Stimulated activated memory B cell treated with anti-CD40 and anti-IgM and Interleukin-4, amounts not matched to agents 10 μg/mL and 1 μg/mL and 100 μg/mL, for 72 hours (primary cell): Measurements from ENCODE around the gene POSTN.

Experiments
- ATAC-seq: fragments of 150-1000 bp; cut with Tn5 transposase; 2 replicates; pipeline ENCODE4 v1.10.0; 2021
- H3K27ac Mint-ChIP-seq: one replicate; pipeline ENCODE4 v1.8.0; 2022; ENCODE audit warnings: mild to moderate bottlenecking, mixed read lengths
- H3K27me3 Mint-ChIP-seq: one replicate; pipeline ENCODE4 v1.8.0; 2022; ENCODE audit warnings: mixed read lengths
- H3K36me3 Mint-ChIP-seq: one replicate; pipeline ENCODE4 v1.8.0; 2022; ENCODE audit warnings: mixed read lengths
- H3K4me1 Mint-ChIP-seq: one replicate; pipeline ENCODE4 v1.8.0; 2022; ENCODE audit warnings: mixed read lengths
- H3K4me3 Mint-ChIP-seq: one replicate; pipeline ENCODE4 v1.8.0; 2022; ENCODE audit warnings: mild to moderate bottlenecking, moderate library complexity, mixed read lengths
- H3K9me3 Mint-ChIP-seq: one replicate; pipeline ENCODE4 v1.8.0; 2022; ENCODE audit warnings: mixed read lengths

Gene POSTN, protein sequence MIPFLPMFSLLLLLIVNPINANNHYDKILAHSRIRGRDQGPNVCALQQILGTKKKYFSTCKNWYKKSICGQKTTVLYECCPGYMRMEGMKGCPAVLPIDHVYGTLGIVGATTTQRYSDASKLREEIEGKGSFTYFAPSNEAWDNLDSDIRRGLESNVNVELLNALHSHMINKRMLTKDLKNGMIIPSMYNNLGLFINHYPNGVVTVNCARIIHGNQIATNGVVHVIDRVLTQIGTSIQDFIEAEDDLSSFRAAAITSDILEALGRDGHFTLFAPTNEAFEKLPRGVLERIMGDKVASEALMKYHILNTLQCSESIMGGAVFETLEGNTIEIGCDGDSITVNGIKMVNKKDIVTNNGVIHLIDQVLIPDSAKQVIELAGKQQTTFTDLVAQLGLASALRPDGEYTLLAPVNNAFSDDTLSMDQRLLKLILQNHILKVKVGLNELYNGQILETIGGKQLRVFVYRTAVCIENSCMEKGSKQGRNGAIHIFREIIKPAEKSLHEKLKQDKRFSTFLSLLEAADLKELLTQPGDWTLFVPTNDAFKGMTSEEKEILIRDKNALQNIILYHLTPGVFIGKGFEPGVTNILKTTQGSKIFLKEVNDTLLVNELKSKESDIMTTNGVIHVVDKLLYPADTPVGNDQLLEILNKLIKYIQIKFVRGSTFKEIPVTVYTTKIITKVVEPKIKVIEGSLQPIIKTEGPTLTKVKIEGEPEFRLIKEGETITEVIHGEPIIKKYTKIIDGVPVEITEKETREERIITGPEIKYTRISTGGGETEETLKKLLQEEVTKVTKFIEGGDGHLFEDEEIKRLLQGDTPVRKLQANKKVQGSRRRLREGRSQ

DNA sequence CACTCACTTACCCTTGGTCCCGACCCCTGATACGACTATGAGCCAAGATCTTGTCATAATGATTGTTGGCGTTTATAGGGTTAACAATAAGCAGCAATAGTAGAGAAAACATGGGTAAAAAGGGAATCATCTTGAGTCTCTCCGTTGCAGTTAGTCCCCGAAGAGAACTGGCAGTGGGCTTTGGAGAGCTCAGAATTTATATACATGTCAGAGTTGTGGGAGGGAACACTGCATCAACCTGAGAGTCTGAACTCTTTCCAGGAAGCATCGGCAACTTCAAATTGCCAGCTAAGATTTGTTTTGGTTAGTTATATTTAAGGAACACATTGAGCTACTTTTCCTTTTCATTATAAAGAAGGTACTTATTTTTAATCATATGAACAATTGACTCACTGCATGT lies at the start of gene POSTN:
Gene POSTN (minus strand): TSS at position 172 of the 400 bp plus-strand sequence. CDS start 42 bp downstream, at position 130.
- Mint-ChIP-seq H3K27ac (no peak within 1 kb of the TSS), H3K4me1 (no peaks in the 10 kb centered on the region), H3K27me3 (no peaks in the 10 kb centered on the region), H3K4me3 (no peak within 1 kb of the TSS), H3K36me3 (no peaks in the 10 kb centered on the region), H3K9me3 (no peaks in the 10 kb centered on the region)
- no peak for ATAC-seq

DNA sequence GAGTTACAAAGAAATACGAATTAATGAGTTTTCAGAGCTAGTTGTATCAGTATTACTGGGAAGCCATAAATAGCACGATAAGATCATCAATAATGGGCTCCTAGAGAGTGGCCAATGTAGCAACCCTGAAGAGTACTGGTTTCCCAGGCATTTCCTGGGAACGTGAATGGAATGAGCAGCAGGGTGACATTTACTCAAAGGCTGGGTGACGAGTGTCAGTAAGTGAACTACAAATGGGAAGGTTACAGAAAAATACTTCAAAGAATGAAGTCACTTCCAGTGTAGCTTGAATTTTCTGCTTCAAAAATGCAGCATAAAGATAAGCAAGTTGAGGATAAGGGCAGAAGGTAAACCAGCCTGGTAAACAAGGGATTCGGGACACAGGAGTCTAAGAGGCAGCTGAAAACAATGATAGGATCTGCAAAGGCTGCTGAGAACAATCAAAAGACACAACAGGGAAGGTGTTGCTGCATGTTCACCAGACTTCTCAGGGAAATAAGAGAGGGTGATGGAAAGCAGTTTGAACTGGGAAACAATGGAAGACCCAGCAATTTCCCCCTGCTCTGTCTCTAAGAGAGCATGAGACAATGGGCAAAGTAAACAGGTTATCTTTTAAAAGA lies 48.6 kb upstream of the POSTN start:
- Mint-ChIP-seq H3K27me3 (no peaks in the 10 kb centered on the region), H3K27ac (no peak overlapping the region), H3K9me3 (no peaks in the 10 kb centered on the region), H3K4me1 (no peaks in the 10 kb centered on the region), H3K4me3 (no peak overlapping the region), H3K36me3 (no peaks in the 10 kb centered on the region)
- no peak for ATAC-seq

DNA sequence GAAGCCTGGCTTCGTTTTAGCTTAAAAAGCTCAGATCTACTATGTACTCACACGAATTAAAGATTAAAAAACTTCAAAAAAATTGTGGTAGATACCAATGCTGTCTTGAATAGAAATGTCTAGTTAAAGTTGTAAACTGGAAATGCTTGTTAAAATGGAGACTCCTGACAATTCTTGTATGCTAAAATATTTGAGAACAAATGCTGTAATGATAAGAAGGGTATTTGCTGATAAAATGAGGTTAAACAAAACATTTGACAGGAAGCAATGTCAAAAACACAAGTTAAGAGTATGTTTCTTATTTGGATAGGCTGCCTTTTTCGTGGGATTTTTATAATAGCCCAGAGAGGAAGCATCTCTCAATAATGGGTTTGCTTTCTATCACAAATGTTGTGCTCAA lies 48.0 kb upstream of the POSTN start:
- H3K4me1 Mint-ChIP-seq, result no peaks in the 10 kb centered on the region
- no peaks in the 10 kb centered on the region for H3K9me3 Mint-ChIP-seq
- H3K27me3 Mint-ChIP-seq, result no peaks in the 10 kb centered on the region
- no peak overlapping the region for H3K4me3 Mint-ChIP-seq
- no peak overlapping the region for H3K27ac Mint-ChIP-seq
- no peak for ATAC-seq
- no peaks in the 10 kb centered on the region for H3K36me3 Mint-ChIP-seq

DNA sequence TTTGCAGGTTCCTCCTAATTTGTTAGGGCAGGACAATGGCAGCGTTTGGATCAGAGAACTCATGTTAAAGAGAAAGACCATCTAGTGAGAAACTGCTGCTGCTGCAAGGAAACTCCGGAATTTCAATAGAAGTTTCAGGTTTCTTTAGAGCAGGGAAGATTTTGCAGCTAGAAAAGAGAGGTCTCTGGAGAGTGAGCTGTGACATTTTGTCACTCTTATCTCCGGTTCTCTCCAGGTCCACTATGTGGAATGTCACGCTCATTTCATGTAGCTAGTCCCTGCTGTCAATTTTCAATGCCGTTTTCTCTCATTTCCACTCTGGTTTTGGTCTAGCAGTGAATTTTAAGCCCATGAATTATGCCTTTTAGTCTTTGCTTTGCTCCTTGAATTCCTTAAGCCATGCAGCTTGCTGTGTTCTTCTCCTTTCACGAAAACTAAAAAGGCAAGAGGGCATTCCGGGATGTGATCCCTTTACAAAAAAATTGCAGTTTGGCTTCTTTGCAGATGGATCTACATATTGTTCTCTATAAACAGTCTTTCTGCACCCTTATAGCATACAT lies 46.7 kb upstream of the POSTN start:
- Mint-ChIP-seq H3K4me3 (no peak overlapping the region), H3K27me3 (no peaks in the 10 kb centered on the region), H3K9me3 (no peaks in the 10 kb centered on the region), H3K36me3 (no peaks in the 10 kb centered on the region), H3K27ac (no peak overlapping the region), H3K4me1 (no peaks in the 10 kb centered on the region)
- no peak for ATAC-seq

DNA sequence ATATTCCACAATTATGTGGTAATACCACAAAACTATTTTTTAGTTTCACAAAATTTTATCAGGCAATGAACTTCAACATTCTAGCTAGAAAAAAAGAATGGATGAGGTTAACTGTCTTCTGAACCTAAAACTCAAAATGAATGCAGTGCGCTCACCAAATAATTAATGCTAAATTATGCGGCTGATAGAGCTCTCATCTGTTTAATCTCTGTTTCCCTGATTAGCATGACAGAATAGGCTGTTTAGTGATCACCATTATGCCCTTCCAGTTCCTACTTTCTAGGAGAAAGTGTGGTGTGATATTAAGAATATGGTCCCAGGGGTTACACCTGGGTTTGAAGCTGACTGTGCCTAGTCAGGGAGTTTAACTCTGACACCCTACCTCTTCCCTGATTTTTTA lies 42.8 kb upstream of the POSTN start:
- no peaks in the 10 kb centered on the region for H3K36me3 Mint-ChIP-seq
- H3K4me3 Mint-ChIP-seq, result no peak overlapping the region
- H3K27me3 Mint-ChIP-seq, result no peaks in the 10 kb centered on the region
- no peak for ATAC-seq
- H3K27ac Mint-ChIP-seq, result no peak overlapping the region
- H3K9me3 Mint-ChIP-seq, result no peaks in the 10 kb centered on the region
- no peaks in the 10 kb centered on the region for H3K4me1 Mint-ChIP-seq

DNA sequence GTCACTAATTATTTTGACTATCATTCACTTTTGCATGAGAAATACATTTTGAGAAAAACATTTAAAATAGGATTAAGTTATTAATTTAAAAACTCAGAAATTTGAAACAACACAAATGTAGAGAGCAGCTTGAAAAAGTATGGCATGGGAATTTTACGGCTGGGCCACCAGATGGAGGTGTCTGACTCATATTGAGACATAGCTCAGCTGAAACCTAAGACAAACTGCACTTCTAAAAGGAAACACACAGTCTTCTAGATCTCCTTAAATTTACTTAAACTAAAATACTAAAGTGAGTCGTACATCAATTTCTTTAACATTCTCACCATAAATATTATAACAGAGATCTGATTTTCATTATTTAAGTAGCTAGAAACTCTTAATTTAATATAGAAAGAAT lies 41.9 kb upstream of the POSTN start:
- H3K4me1 Mint-ChIP-seq, result no peaks in the 10 kb centered on the region

DNA sequence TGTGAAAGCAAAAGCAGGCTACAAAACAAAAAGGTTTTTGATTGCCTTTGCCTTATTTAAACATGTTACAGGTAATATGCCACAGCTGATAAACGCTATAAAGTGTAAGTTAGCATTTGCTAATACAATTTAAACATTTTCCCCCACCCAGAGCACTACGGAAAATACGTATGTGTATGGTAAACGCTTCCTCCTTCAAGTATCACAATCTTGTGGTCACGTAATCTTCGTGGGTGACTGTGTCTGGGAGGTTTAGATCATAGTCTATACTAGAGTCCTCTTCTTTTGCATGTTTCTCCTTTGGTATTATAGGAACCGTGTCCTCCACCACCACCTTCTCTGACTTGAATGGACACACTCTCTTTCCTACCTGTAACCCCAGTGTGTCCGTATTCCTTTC lies 38.1 kb upstream of the POSTN start:
- H3K4me1 Mint-ChIP-seq, result no peaks in the 10 kb centered on the region
- H3K9me3 Mint-ChIP-seq, result no peaks in the 10 kb centered on the region
- no peak for ATAC-seq
- H3K27ac Mint-ChIP-seq, result no peak overlapping the region
- H3K27me3 Mint-ChIP-seq, result no peaks in the 10 kb centered on the region
- no peak overlapping the region for H3K4me3 Mint-ChIP-seq
- H3K36me3 Mint-ChIP-seq, result no peaks in the 10 kb centered on the region

More for the DNA sequence above, 41.9 kb upstream of the POSTN start:
- no peaks in the 10 kb centered on the region for H3K36me3 Mint-ChIP-seq
- no peak for ATAC-seq
- no peak overlapping the region for H3K27ac Mint-ChIP-seq
- no peak overlapping the region for H3K4me3 Mint-ChIP-seq
- H3K9me3 Mint-ChIP-seq, result no peaks in the 10 kb centered on the region
- H3K27me3 Mint-ChIP-seq, result no peaks in the 10 kb centered on the region

DNA sequence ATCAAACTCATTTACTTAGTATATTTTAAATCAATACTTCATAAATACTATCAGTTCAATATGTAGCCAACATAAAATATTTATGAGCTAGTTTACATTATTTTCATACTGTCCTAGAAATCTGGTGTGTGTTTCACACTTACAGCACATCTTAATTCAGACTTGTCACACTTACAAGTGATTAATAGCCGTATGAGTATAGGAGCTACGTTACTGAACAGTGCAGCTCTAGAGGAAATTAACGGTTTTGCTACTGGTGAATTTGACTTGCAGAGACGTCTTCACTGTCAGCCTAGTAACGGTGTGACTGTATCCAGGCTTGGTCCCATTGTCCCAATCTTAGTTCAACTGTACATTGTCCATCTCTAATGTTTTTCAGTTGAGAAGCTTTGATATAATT lies 33.7 kb upstream of the POSTN start:
- Mint-ChIP-seq H3K36me3 (no peaks in the 10 kb centered on the region), H3K9me3 (no peaks in the 10 kb centered on the region), H3K4me3 (no peak overlapping the region), H3K4me1 (no peaks in the 10 kb centered on the region), H3K27ac (no peak overlapping the region), H3K27me3 (no peaks in the 10 kb centered on the region)
- no peak for ATAC-seq

DNA sequence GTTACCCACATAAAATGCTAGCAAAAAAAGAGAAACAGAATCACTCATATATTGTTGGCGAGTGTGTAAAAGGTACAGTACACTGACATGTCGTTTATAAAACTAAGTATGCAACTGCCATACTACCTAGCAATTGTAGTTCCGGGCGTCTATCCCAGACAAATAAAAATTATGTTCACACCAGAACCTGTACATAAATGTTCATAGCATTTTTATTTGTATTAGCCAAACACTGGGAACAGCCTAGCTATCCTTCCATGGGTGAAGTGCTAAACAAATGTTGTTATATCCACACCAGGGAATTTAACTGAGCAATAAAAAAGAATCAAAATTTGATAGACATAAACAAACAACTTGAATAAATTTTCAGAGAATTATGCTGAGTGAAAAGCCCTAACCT lies 28.9 kb upstream of the POSTN start:
- H3K27ac Mint-ChIP-seq, result no peak overlapping the region
- no peaks in the 10 kb centered on the region for H3K4me1 Mint-ChIP-seq
- no peak for ATAC-seq
- H3K27me3 Mint-ChIP-seq, result no peaks in the 10 kb centered on the region
- no peak overlapping the region for H3K4me3 Mint-ChIP-seq
- H3K36me3 Mint-ChIP-seq, result no peaks in the 10 kb centered on the region
- no peaks in the 10 kb centered on the region for H3K9me3 Mint-ChIP-seq

DNA sequence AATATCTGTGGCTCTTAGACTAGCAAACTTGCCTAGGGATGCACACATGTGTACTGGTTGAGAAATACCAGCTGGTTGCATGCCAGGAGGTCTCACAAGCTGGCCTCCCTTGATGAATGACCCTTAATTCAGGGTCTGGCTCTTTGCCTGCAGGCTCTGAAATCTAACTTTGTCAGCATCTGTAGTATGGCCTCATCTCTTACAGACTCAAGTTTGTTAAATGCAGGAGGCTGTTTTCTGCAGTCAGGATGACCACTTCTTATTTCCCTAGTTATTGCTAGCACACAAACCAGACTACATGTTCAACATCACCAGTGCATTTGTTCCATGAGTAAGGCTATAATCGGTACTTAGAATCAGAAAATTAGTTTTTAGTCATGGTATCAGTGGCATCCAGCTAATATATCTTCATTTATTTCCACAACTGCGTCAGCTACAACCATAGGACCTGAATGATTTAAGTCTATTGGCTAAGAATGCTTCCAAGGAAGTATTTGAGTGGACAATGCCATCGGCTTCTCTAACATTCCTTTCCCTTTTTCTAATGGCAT lies 23.3 kb upstream of the POSTN start:
- H3K27me3 Mint-ChIP-seq, result no peaks in the 10 kb centered on the region
- H3K36me3 Mint-ChIP-seq, result no peaks in the 10 kb centered on the region
- no peaks in the 10 kb centered on the region for H3K9me3 Mint-ChIP-seq
- ATAC-seq, result no peak
- no peak overlapping the region for H3K27ac Mint-ChIP-seq
- H3K4me1 Mint-ChIP-seq, result no peaks in the 10 kb centered on the region
- no peak overlapping the region for H3K4me3 Mint-ChIP-seq

DNA sequence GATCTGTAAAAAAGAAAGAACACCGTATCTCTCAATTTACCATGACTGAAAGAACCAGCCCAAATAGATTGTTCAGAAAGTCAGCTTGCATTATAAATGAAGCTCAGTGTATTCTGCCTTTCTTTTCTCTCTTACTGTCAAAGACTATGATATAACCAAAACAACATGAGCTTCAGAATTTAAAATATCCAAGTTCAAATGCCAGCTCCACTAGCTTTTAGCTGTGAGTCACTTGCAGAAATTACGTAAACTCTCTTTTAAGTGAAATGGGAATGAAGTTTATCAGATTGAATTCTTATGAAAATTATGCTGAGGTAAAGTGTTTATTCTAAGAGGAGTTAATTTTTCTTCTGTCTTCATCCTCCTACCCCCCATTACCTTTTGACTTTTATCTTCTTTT lies 20.0 kb upstream of the POSTN start:
- H3K27ac Mint-ChIP-seq, result no peak overlapping the region
- H3K4me1 Mint-ChIP-seq, result no peaks in the 10 kb centered on the region
- H3K27me3 Mint-ChIP-seq, result no peaks in the 10 kb centered on the region
- ATAC-seq, result no peak
- H3K4me3 Mint-ChIP-seq, result no peak overlapping the region
- no peaks in the 10 kb centered on the region for H3K36me3 Mint-ChIP-seq
- H3K9me3 Mint-ChIP-seq, result no peaks in the 10 kb centered on the region

DNA sequence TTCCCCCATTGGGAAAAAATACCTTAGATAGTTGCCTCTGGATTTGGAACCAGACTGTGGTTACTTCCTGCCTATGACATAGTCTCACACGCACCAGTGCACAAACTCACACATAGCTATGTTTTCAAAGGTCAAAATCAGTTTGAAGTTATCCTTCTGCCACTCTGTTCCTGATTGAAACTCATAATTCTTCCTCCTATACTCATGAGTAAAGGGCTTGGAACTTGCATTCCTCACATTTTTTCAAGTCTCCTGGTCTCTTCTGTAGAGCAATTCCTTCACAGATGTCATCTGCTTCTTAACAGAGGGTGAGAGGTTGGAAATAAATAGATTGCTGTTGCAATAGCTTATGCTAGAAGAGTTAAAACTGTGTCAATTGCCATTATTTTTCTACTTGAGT lies 18.6 kb upstream of the POSTN start:
- no peaks in the 10 kb centered on the region for H3K36me3 Mint-ChIP-seq
- no peak overlapping the region for H3K27ac Mint-ChIP-seq
- H3K4me1 Mint-ChIP-seq, result no peaks in the 10 kb centered on the region
- no peaks in the 10 kb centered on the region for H3K9me3 Mint-ChIP-seq
- H3K27me3 Mint-ChIP-seq, result no peaks in the 10 kb centered on the region
- H3K4me3 Mint-ChIP-seq, result no peak overlapping the region
- no peak for ATAC-seq

DNA sequence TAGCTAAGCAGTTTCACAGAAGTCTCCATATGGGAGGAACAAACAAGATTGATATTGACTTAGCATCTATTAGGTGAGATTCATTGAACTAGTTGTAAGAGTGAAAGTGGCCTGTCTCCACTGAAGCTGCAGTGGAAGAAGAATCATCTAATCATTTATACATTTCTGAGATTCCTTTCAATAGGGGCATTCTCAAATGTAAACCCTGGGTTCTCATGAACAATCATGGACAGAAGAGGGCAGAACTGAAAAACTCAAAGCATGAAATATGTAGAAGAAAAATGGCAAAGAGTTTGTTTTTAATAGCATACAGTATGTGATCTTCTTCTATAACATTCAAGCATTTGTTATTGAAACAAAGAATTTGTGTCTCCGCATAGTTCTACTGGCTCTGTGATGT lies 17.6 kb upstream of the POSTN start:
- no peak for ATAC-seq
- H3K27me3 Mint-ChIP-seq, result no peaks in the 10 kb centered on the region
- H3K27ac Mint-ChIP-seq, result no peak overlapping the region
- no peak overlapping the region for H3K4me3 Mint-ChIP-seq
- H3K4me1 Mint-ChIP-seq, result no peaks in the 10 kb centered on the region
- H3K36me3 Mint-ChIP-seq, result no peaks in the 10 kb centered on the region
- H3K9me3 Mint-ChIP-seq, result no peaks in the 10 kb centered on the region

DNA sequence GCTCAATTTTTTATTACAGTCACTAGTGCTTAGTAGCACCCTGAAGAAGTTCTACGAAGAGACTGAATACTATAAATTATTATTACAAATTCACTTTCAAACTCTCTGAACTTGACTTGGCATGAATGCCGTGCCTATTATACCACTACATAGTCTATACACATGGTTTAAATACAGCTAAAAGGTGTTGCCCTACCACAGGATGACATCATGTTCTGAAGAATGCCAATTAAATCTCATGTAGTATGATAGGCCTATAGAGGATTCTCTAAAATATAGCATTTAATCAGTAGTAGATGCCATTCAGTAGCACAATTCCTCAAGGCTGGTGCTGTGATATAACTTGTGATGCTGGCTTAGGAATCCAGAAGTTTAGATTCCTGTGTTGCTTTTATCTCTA lies 16.7 kb upstream of the POSTN start:
- H3K4me1 Mint-ChIP-seq, result no peaks in the 10 kb centered on the region
- no peak for ATAC-seq
- H3K27me3 Mint-ChIP-seq, result no peaks in the 10 kb centered on the region

DNA sequence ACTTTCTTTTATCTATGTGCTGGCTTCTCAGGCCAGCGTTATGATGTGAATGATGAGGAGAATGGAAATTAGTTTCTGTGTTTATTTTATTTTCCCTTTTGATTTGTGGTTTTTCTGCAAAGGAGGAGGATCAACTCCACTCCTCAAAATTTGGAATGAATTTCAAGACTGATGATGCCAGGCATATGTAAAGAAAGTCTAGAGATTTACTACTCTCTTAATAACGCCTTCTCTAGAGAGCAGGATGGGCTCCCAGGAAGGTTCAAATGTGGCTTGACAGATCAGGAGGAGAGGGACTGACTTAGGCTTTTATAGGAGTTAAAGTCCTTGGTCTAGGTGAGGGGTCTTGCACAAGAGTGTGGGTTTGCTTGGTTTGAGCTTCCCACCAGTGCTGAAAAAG lies 15.1 kb upstream of the POSTN start:
- no peaks in the 10 kb centered on the region for H3K27me3 Mint-ChIP-seq
- H3K9me3 Mint-ChIP-seq, result no peaks in the 10 kb centered on the region
- H3K4me1 Mint-ChIP-seq, result no peaks in the 10 kb centered on the region
- no peak for ATAC-seq
- H3K36me3 Mint-ChIP-seq, result no peaks in the 10 kb centered on the region
- no peak overlapping the region for H3K27ac Mint-ChIP-seq
- H3K4me3 Mint-ChIP-seq, result no peak overlapping the region

More for the DNA sequence above, 16.7 kb upstream of the POSTN start:
- no peaks in the 10 kb centered on the region for H3K9me3 Mint-ChIP-seq
- H3K27ac Mint-ChIP-seq, result no peak overlapping the region
- H3K4me3 Mint-ChIP-seq, result no peak overlapping the region
- no peaks in the 10 kb centered on the region for H3K36me3 Mint-ChIP-seq
